GM12891 (cell line): ENCODE results near the gene HOXA6.

Experiments
- POLR2A ChIP-seq: IDR thresholded peaks from 2 replicates; pipeline ENCODE4 v1.6.1; 2011; ENCODE audit warnings: low read depth, low read length, control low read depth
- POLR2AphosphoS5 ChIP-seq: IDR thresholded peaks from 2 replicates; pipeline ENCODE4 v1.6.1; 2011; ENCODE audit warnings: low read depth, low read length, control low read depth
- TAF1 ChIP-seq: IDR thresholded peaks from 2 replicates; pipeline ENCODE4 v1.6.1; 2011; ENCODE audit warnings: low read depth, low read length, control low read depth

GRCh38 chr7:27179503-27180430 lies 32.2 kb upstream of the HOXA6 start:
- no peak for TF ChIP-seq POLR2A
- TF ChIP-seq TAF1 = no peak
- TF ChIP-seq POLR2AphosphoS5 = no peak
